ENCODE results near the gene TNNT3.

The TNNT3 gene

GRCh38 chr11:1906611-1907423, 12.7 kb upstream of the TNNT3 start:
- H3K79me2 ChIP-seq (ENCODE audit: insufficient read depth, low read length): no peaks in the 10 kb centered on the region
- no peak overlapping the region for H3K27ac ChIP-seq (ENCODE audit: low read length)
- no peaks in the 10 kb centered on the region for H3K27me3 ChIP-seq (ENCODE audit: insufficient read depth, low read length, poor library complexity)
- no peak for DNase-seq
- no peak overlapping the region for H3K4me2 ChIP-seq (ENCODE audit: insufficient read depth, low read length)
- TF ChIP-seq EZH2 (IDR thresholded peaks at IDR 0.05; ENCODE audit: borderline replicate concordance, low read depth, low read length, severe bottlenecking) (no peak), CTCF (IDR thresholded peaks at IDR 0.05; ENCODE audit: borderline replicate concordance, extremely low read depth, low read length, poor library complexity, severe bottlenecking) (no peak)
- H2AFZ ChIP-seq (ENCODE audit: low read depth, low read length): no peak overlapping the region
- no peak for ATAC-seq (ENCODE audit: insufficient read depth, low read depth)
- H3K9ac ChIP-seq (ENCODE audit: low read depth, low read length): no peak overlapping the region
- no peaks in the 10 kb centered on the region for H4K20me1 ChIP-seq (ENCODE audit: insufficient read depth, low read length)
- no peaks in the 10 kb centered on the region for H3K4me1 ChIP-seq (ENCODE audit: insufficient read depth, low read length)
- H3K36me3 ChIP-seq (ENCODE audit: insufficient read depth, low read length): no peaks in the 10 kb centered on the region
- H3K4me3 ChIP-seq (ENCODE audit: low read depth in 1 of 2, low read length in 2 of 2): no peak overlapping the region
- H3K9me3 ChIP-seq (ENCODE audit: insufficient read depth, low read length, severe bottlenecking): no peaks in the 10 kb centered on the region

DNA sequence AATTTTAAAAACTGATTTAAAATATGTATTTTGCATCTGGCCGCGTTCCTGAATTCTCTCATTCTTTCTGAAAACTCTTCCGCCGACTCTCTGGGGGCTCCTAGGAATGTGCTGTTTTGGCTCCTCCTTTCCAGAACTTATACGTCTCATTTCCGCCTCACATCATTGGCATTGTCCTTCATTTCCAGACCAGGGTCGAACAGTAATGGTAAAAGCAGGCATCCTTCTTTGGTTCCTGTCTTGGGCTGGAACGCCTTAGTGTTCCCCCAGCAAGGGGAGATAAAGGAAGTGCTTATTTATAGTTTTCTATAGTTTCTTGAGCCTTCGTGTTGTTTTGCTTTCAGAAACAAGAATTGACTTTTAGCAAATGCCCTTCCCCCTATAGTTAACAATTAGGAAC, 10.9 kb upstream of the TNNT3 start:
- ATAC-seq (ENCODE audit: insufficient read depth, low read depth) (no peak), DNase-seq (no peak)
- H4K20me1 ChIP-seq (ENCODE audit: insufficient read depth, low read length): no peaks in the 10 kb centered on the region
- H3K27me3 ChIP-seq (ENCODE audit: insufficient read depth, low read length, poor library complexity): no peaks in the 10 kb centered on the region
- no peak overlapping the region for H3K4me3 ChIP-seq (ENCODE audit: low read depth in 1 of 2, low read length in 2 of 2)
- H3K9me3 ChIP-seq (ENCODE audit: insufficient read depth, low read length, severe bottlenecking): no peaks in the 10 kb centered on the region
- H3K9ac ChIP-seq (ENCODE audit: low read depth, low read length): no peak overlapping the region
- no peak for TF ChIP-seq CTCF (IDR thresholded peaks at IDR 0.05; ENCODE audit: borderline replicate concordance, extremely low read depth, low read length, poor library complexity, severe bottlenecking)
- TF ChIP-seq EZH2 (IDR thresholded peaks at IDR 0.05; ENCODE audit: borderline replicate concordance, low read depth, low read length, severe bottlenecking): no peak
- H3K36me3 ChIP-seq (ENCODE audit: insufficient read depth, low read length): no peaks in the 10 kb centered on the region
- no peak overlapping the region for H2AFZ ChIP-seq (ENCODE audit: low read depth, low read length)
- no peaks in the 10 kb centered on the region for H3K4me1 ChIP-seq (ENCODE audit: insufficient read depth, low read length)
- no peaks in the 10 kb centered on the region for H3K79me2 ChIP-seq (ENCODE audit: insufficient read depth, low read length)
- H3K4me2 ChIP-seq (ENCODE audit: insufficient read depth, low read length): no peak overlapping the region
- no peak overlapping the region for H3K27ac ChIP-seq (ENCODE audit: low read length)

DNA sequence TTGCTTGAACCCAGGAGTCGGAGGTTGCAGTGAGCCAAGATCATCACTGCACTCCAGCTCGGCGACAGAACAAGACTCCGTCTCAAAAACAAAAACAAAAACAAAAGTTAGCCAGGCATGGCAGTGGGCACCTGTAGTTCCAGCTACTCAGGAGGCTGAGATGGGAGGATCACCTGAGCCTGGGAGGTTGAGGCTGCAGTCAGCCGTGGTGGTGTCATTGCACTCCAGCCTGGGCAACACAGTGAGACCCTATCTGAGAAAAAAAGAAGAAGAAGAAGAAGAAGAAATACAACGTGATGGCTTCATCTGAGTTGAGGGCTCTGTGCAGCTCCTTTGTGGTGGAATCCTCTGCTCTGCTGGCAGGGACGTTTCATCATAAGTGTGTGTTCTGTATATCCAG, 10.0 kb upstream of the TNNT3 start:
- H4K20me1 ChIP-seq (ENCODE audit: insufficient read depth, low read length): no peaks in the 10 kb centered on the region
- no peak overlapping the region for H3K9ac ChIP-seq (ENCODE audit: low read depth, low read length)
- H3K4me2 ChIP-seq (ENCODE audit: insufficient read depth, low read length): no peak overlapping the region
- no peaks in the 10 kb centered on the region for H3K4me1 ChIP-seq (ENCODE audit: insufficient read depth, low read length)
- TF ChIP-seq CTCF (IDR thresholded peaks at IDR 0.05; ENCODE audit: borderline replicate concordance, extremely low read depth, low read length, poor library complexity, severe bottlenecking) (no peak), EZH2 (IDR thresholded peaks at IDR 0.05; ENCODE audit: borderline replicate concordance, low read depth, low read length, severe bottlenecking) (no peak)
- no peak overlapping the region for H3K4me3 ChIP-seq (ENCODE audit: low read depth in 1 of 2, low read length in 2 of 2)
- H3K27me3 ChIP-seq (ENCODE audit: insufficient read depth, low read length, poor library complexity): no peaks in the 10 kb centered on the region
- H3K36me3 ChIP-seq (ENCODE audit: insufficient read depth, low read length): no peaks in the 10 kb centered on the region
- H2AFZ ChIP-seq (ENCODE audit: low read depth, low read length): no peak overlapping the region
- H3K79me2 ChIP-seq (ENCODE audit: insufficient read depth, low read length): no peaks in the 10 kb centered on the region
- H3K9me3 ChIP-seq (ENCODE audit: insufficient read depth, low read length, severe bottlenecking): no peaks in the 10 kb centered on the region
- ATAC-seq (ENCODE audit: insufficient read depth, low read depth): no peak
- no peak for DNase-seq
- H3K27ac ChIP-seq (ENCODE audit: low read length): no peak overlapping the region

Measured in DND-41 (cell line).